Measurements from ENCODE around the gene SH3BP1. TPM values are rescaled to one million over a fixed set of nuclear protein-coding genes. Genes with fewer than 3 reads are reported as not detected.
"Not testable (repeated sequence)": the region's sequence is repeated elsewhere in the genome, so short reads cannot be mapped to it uniquely, and the experiment has no call there.

The SH3BP1 gene
- total RNA-seq, 1 donor from 2014 or later: 15.1 TPM

- no peak for DNase-seq (ENCODE audit: low read depth)
- TF ChIP-seq, protein P1, sequence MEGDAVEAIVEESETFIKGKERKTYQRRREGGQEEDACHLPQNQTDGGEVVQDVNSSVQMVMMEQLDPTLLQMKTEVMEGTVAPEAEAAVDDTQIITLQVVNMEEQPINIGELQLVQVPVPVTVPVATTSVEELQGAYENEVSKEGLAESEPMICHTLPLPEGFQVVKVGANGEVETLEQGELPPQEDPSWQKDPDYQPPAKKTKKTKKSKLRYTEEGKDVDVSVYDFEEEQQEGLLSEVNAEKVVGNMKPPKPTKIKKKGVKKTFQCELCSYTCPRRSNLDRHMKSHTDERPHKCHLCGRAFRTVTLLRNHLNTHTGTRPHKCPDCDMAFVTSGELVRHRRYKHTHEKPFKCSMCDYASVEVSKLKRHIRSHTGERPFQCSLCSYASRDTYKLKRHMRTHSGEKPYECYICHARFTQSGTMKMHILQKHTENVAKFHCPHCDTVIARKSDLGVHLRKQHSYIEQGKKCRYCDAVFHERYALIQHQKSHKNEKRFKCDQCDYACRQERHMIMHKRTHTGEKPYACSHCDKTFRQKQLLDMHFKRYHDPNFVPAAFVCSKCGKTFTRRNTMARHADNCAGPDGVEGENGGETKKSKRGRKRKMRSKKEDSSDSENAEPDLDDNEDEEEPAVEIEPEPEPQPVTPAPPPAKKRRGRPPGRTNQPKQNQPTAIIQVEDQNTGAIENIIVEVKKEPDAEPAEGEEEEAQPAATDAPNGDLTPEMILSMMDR (conservative IDR thresholded peaks at IDR 0.05; ENCODE audit: low read depth, low read length): no peak
- no peak overlapping the region for H3K4me3 ChIP-seq (ENCODE audit: low read depth, low read length)
Measured at GRCh38 chr22:37690901-37691504, 51.5 kb downstream of the SH3BP1 start.

DNA sequence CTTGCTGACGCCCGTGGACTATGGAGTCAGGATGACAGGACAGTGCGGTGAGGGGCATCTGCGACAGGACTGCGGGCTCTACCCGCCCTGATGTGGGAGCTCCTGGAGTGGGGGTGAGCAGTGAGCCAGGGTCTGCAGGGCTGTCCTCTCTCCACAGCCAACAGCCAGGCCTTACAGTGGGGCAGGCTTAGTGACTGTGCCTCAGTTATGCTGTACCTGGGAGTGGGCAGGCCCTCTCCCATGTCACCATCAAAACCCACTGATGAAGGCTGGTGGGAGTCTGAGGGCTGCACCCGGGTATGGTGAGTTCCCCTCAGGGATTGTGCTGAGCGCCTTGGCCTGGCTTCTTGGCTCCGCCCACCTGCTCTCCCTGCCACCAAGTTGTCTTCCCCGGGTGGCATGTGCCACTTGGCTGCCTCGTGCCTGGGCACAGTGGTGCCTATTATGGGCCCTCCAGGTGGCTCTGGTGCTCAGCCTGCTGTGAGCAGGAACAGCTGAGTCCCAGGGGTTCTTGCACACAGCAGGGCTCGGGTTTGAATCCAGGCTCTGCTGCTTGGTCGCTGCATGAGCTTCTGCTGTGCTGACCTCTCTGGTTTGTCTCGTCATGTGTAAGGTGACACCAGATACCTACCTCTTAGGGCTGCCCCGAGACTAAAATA lies 53.3 kb downstream of the SH3BP1 start:
- no peak overlapping the region for H3K4me3 ChIP-seq (ENCODE audit: low read depth, low read length)
- DNase-seq (ENCODE audit: low read depth): no peak
- TF ChIP-seq, protein P1 (conservative IDR thresholded peaks at IDR 0.05; ENCODE audit: low read depth, low read length): no peak

GRCh38 chr22:37694131-37694530 lies 54.7 kb downstream of the SH3BP1 start:
- DNase-seq (ENCODE audit: low read depth); H3K4me3 ChIP-seq (ENCODE audit: low read depth, low read length): not testable (repeated sequence)

DNA sequence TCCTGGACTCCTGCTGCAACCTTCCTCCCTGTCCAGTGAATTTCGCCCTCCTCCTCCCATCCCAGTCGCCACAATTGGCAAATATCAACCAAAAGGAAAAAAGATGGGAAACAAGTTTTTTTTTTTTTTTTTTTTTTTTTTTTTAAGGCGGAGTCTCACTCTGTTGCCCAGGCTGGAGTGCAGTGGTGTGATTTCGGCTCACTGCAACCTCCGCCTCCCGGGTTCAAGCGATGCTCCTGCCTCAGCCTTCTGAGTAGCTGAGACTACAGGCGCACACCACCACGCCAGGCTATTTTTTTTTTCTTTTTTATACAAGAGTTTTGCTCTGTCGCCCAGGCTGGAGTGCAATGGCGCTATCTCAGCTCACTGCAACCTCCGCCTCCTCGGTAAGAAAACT lies 56.8 kb downstream of the SH3BP1 start:
- not testable (repeated sequence) for DNase-seq (ENCODE audit: low read depth)
- H3K4me3 ChIP-seq (ENCODE audit: low read depth, low read length): peak overlapping the region; percentile 40

DNA sequence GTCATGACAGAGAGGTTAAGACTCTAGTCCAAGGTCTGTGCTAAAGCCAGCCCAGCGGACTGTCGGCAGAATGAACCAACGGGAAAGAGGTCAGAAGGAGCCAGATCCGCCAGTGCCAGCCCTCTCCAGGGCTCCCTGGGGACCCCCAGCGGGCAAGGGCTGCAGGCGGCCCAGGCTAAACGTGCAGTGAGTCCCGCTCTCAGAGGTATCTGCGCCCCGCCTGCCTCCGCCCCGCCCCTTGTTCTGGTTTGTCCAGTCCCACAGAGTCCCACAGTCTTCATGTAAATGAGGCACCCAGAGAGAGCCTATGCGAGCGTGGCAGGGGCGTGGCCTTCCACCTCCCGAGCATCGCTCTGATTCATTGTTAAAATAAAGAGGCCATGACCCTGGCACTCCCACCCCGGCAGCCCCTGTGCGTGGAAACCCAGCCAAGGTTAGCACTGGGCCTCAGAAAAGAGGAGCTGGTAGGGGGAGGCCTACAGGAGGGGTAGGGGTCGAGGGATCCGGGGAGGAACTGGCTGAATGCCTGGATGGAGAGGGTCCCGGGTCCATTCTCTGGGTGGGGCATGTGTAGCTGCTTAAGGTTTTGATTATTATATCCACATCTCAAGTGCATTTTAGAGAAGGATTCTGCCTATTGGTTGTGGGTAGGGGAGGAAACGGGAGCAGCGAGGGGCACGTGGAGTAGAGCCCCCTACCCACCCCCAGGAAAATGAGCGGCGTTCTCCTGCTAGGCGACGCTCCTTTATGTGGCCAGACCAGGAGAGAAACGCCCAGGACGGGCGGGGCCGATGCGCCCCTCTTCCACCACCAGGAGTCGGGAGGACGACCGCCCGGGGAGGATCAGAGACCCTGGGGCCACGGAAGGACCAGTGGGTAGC lies 57.4 kb downstream of the SH3BP1 start, which contains the start of gene TRIOBP:
Gene TRIOBP (plus strand): TSS at position 392 of the 881 bp plus-strand sequence. CDS start 4,318 bp downstream, outside the sequence.
- peak within 1 kb of the TSS; percentile 40 for H3K4me3 ChIP-seq (ENCODE audit: low read depth, low read length)
- no peak for DNase-seq (ENCODE audit: low read depth)
- TF ChIP-seq, protein P1 (conservative IDR thresholded peaks at IDR 0.05; ENCODE audit: low read depth, low read length): peak; percentile 54

DNA sequence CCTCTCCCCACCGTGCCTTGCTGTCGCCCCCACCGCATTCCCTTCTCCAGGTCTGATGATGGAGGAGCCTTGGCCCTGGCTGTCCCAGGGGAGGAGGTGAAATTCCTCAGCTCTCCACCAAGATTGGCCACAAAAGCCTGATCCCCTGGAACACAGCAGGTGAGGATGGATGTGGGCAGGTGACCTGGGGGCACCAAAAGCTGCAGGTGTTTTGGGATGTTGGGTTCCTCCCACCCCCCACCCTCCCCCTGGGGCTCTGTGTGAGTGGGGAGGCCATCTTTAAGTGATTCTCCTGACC lies 58.0 kb downstream of the SH3BP1 start:
- TF ChIP-seq, protein P1 (conservative IDR thresholded peaks at IDR 0.05; ENCODE audit: low read depth, low read length): no peak
- peak overlapping the region; percentile 40 for H3K4me3 ChIP-seq (ENCODE audit: low read depth, low read length)
- DNase-seq (ENCODE audit: low read depth): no peak

GRCh38 chr22:37701141-37701786 lies 61.8 kb downstream of the SH3BP1 start:
- TF ChIP-seq, protein P1 (conservative IDR thresholded peaks at IDR 0.05; ENCODE audit: low read depth, low read length): no peak
- DNase-seq (ENCODE audit: low read depth): no peak
- no peak overlapping the region for H3K4me3 ChIP-seq (ENCODE audit: low read depth, low read length)

All from epithelial cell of proximal tubule (primary cell).